Skeletal muscle cell (primary cell): Measurements from ENCODE around the gene NEK9.
"Not testable (repeated sequence)": the region's sequence is repeated elsewhere in the genome, so short reads cannot be mapped to it uniquely, and the experiment has no call there.

Experiments used
- DNase-seq: peaks from one replicate; pipeline ENCODE4 v3.0.0-alpha.2; 2010; ENCODE audit warnings: low read depth
- H3K4me3 ChIP-seq: 2 replicates; pipeline ENCODE4 v1.5.1; 2011; ENCODE audit warnings: low read depth, mild to moderate bottlenecking, control low read depth, low read length, moderate library complexity

NEK9 gene

GRCh38 chr14:75126679-75127473, at the start of gene NEK9:
Gene NEK9 (minus strand): TSS chr14:75127048. CDS start chr14:75126921, 127 bp downstream.
- H3K4me3 ChIP-seq: peak within 1 kb of the TSS; percentile 73
- DNase-seq: peak; percentile 40

- DNase-seq: peak; percentile 52
Measured at GRCh38 chr14:75176142-75176820, 49.4 kb upstream of the NEK9 start, which contains the start of gene TMED10. Gene TMED10 (minus strand): TSS chr14:75176612. CDS start chr14:75176579, 33 bp downstream.

GRCh38 chr14:75175677-75176141, 48.9 kb upstream of the NEK9 start:
- H3K4me3 ChIP-seq: peak overlapping the region; percentile 80
- no peak for DNase-seq

More at GRCh38 chr14:75176142-75176820, 49.4 kb upstream of the NEK9 start, which contains the start of gene TMED10:
- H3K4me3 ChIP-seq: peak within 1 kb of the TSS; percentile 80

- no peak for DNase-seq
- H3K4me3 ChIP-seq: no peak overlapping the region
Measured at GRCh38 chr14:75174066-75174465, 47.2 kb upstream of the NEK9 start.

GRCh38 chr14:75170772-75171171, 43.9 kb upstream of the NEK9 start:
- H3K4me3 ChIP-seq: no peak overlapping the region
- no peak for DNase-seq

- no peak overlapping the region for H3K4me3 ChIP-seq
- no peak for DNase-seq
Measured at GRCh38 chr14:75168586-75169335, 41.9 kb upstream of the NEK9 start.

GRCh38 chr14:75167325-75167724, 40.5 kb upstream of the NEK9 start:
- no peak overlapping the region for H3K4me3 ChIP-seq
- no peak for DNase-seq

GRCh38 chr14:75165586-75166391, 38.9 kb upstream of the NEK9 start:
- DNase-seq: no peak
- H3K4me3 ChIP-seq: no peak overlapping the region

- no peak for DNase-seq
Measured at GRCh38 chr14:75164809-75165208, 38.0 kb upstream of the NEK9 start.

GRCh38 chr14:75163677-75164076, 36.8 kb upstream of the NEK9 start:
- H3K4me3 ChIP-seq: no peak overlapping the region

More at GRCh38 chr14:75164809-75165208, 38.0 kb upstream of the NEK9 start:
- H3K4me3 ChIP-seq: no peak overlapping the region

GRCh38 chr14:75162631-75163030, 35.8 kb upstream of the NEK9 start:
- H3K4me3 ChIP-seq: no peak overlapping the region
- DNase-seq: no peak

More at GRCh38 chr14:75163677-75164076, 36.8 kb upstream of the NEK9 start:
- DNase-seq: no peak

GRCh38 chr14:75158843-75159614, 32.2 kb upstream of the NEK9 start:
- DNase-seq: no peak
- H3K4me3 ChIP-seq: no peak overlapping the region

- DNase-seq: no peak
- H3K4me3 ChIP-seq: no peak overlapping the region
Measured at GRCh38 chr14:75156901-75157300, 30.1 kb upstream of the NEK9 start.

- H3K4me3 ChIP-seq: no peak overlapping the region
Measured at GRCh38 chr14:75156111-75156510, 29.3 kb upstream of the NEK9 start.

GRCh38 chr14:75155169-75155568, 28.3 kb upstream of the NEK9 start:
- no peak for DNase-seq
- H3K4me3 ChIP-seq: no peak overlapping the region

More at GRCh38 chr14:75156111-75156510, 29.3 kb upstream of the NEK9 start:
- no peak for DNase-seq

- H3K4me3 ChIP-seq: no peak overlapping the region
- no peak for DNase-seq
Measured at GRCh38 chr14:75153295-75153694, 26.4 kb upstream of the NEK9 start.

- H3K4me3 ChIP-seq: no peak overlapping the region
- DNase-seq: no peak
Measured at GRCh38 chr14:75151851-75152250, 25.0 kb upstream of the NEK9 start.

GRCh38 chr14:75150637-75151036, 23.8 kb upstream of the NEK9 start:
- not testable (repeated sequence) for H3K4me3 ChIP-seq, DNase-seq
